ENCODE data around the gene CENATAC. TPM values are rescaled to one million over a fixed set of nuclear protein-coding genes. Genes with fewer than 3 reads are reported as not detected.
"Not testable (repeated sequence)": the region's sequence is repeated elsewhere in the genome, so short reads cannot be mapped to it uniquely, and the experiment has no call there.

The CENATAC gene
- total RNA-seq, 1 donor from 2014 or later: 8.4 TPM

- H3K27me3 ChIP-seq (ENCODE audit: control insufficient read depth in 3 of 3, insufficient read depth in 3 of 3, low read length in 3 of 3); H3K27ac ChIP-seq (ENCODE audit: low read depth, low read length); H3K4me3 ChIP-seq (ENCODE audit: low read length in 3 of 3); H3K9ac ChIP-seq (ENCODE audit: low read depth in 1 of 3, low read length in 3 of 3); H3K9me3 ChIP-seq (ENCODE audit: control insufficient read depth in 3 of 3, low read length in 3 of 3): not testable (repeated sequence)
- Histone ChIP-seq H3K4me1 (ENCODE audit: control insufficient read depth in 3 of 3, insufficient read depth in 3 of 3, low read length in 3 of 3) (peaks cover 16 to 34% (median 21%) of the 10 kb centered on the region in 3 donors), H3K36me3 (ENCODE audit: control insufficient read depth in 3 of 3, insufficient read depth in 3 of 3, low read length in 3 of 3) (peaks cover 10 to 14% (median 12%) of the 10 kb centered on the region in 3 donors)
Measured at GRCh38 chr11:119059128-119059527, 61.2 kb downstream of the CENATAC start.

GRCh38 chr11:119061256-119061655 lies 63.3 kb downstream of the CENATAC start:
- no peak overlapping the region for H3K27ac ChIP-seq (ENCODE audit: low read depth, low read length)
- H3K4me3 ChIP-seq (ENCODE audit: low read length in 3 of 3): no peak overlapping the region
- H3K9me3 ChIP-seq (ENCODE audit: control insufficient read depth in 3 of 3, low read length in 3 of 3): no peaks in the 10 kb centered on the region
- peaks cover 0 to 4% (median 0%) of the 10 kb centered on the region in 3 donors for H3K36me3 ChIP-seq (ENCODE audit: control insufficient read depth in 3 of 3, insufficient read depth in 3 of 3, low read length in 3 of 3)
- no peaks in the 10 kb centered on the region for H3K27me3 ChIP-seq (ENCODE audit: control insufficient read depth in 3 of 3, insufficient read depth in 3 of 3, low read length in 3 of 3)
- H3K4me1 ChIP-seq (ENCODE audit: control insufficient read depth in 3 of 3, insufficient read depth in 3 of 3, low read length in 3 of 3): peaks cover 8 to 25% (median 16%) of the 10 kb centered on the region in 3 donors
- H3K9ac ChIP-seq (ENCODE audit: low read depth in 1 of 3, low read length in 3 of 3): no peak overlapping the region

GRCh38 chr11:119062779-119063178 lies 64.8 kb downstream of the CENATAC start:
- no peaks in the 10 kb centered on the region for H3K9me3 ChIP-seq (ENCODE audit: control insufficient read depth in 3 of 3, low read length in 3 of 3)
- no peak overlapping the region for H3K4me3 ChIP-seq (ENCODE audit: low read length in 3 of 3)
- H3K36me3 ChIP-seq (ENCODE audit: control insufficient read depth in 3 of 3, insufficient read depth in 3 of 3, low read length in 3 of 3): peaks cover 0 to 4% (median 0%) of the 10 kb centered on the region in 3 donors
- no peak overlapping the region for H3K27ac ChIP-seq (ENCODE audit: low read depth, low read length)
- H3K9ac ChIP-seq (ENCODE audit: low read depth in 1 of 3, low read length in 3 of 3): no peak overlapping the region
- H3K27me3 ChIP-seq (ENCODE audit: control insufficient read depth in 3 of 3, insufficient read depth in 3 of 3, low read length in 3 of 3): no peaks in the 10 kb centered on the region
- peaks cover 8 to 27% (median 15%) of the 10 kb centered on the region in 3 donors for H3K4me1 ChIP-seq (ENCODE audit: control insufficient read depth in 3 of 3, insufficient read depth in 3 of 3, low read length in 3 of 3)

- Histone ChIP-seq H3K4me1 (ENCODE audit: control insufficient read depth in 3 of 3, insufficient read depth in 3 of 3, low read length in 3 of 3) (peaks cover 12 to 28% (median 18%) of the 10 kb centered on the region in 3 donors), H3K27ac (ENCODE audit: low read depth, low read length) (no peak overlapping the region), H3K27me3 (ENCODE audit: control insufficient read depth in 3 of 3, insufficient read depth in 3 of 3, low read length in 3 of 3) (no peaks in the 10 kb centered on the region), H3K9ac (ENCODE audit: low read depth in 1 of 3, low read length in 3 of 3) (no peak overlapping the region), H3K36me3 (ENCODE audit: control insufficient read depth in 3 of 3, insufficient read depth in 3 of 3, low read length in 3 of 3) (peaks cover 6 to 14% (median 6%) of the 10 kb centered on the region in 3 donors), H3K9me3 (ENCODE audit: control insufficient read depth in 3 of 3, low read length in 3 of 3) (no peaks in the 10 kb centered on the region), H3K4me3 (ENCODE audit: low read length in 3 of 3) (no peak overlapping the region)
Measured at GRCh38 chr11:119065369-119065768, 67.4 kb downstream of the CENATAC start.

Small RNA genes lying within 50 kb of the gene (small RNA-seq; reads per million reads assigned to genes)
- gene AP003392.2: not detected
- gene RF00017: not detected
- gene RF00019: not detected

Other genes with a start within 250 kb of the CENATAC start
- gene DDX6, start 207.0 kb upstream of the CENATAC start, total RNA-seq: 103 TPM
- not detected for gene CXCR5, start 114.2 kb upstream of the CENATAC start, total RNA-seq
- 24.0 TPM for gene BCL9L, start 72.2 kb upstream of the CENATAC start, total RNA-seq
- gene UPK2, start 41.8 kb upstream of the CENATAC start, total RNA-seq: not detected
- gene FOXR1, start 26.4 kb upstream of the CENATAC start, total RNA-seq: not detected
- gene RPS25, start 20.2 kb downstream of the CENATAC start, total RNA-seq: 1,590 TPM
- 39.1 TPM for gene TRAPPC4, start 20.6 kb downstream of the CENATAC start, total RNA-seq
- 6.8 TPM for gene SLC37A4, start 32.7 kb downstream of the CENATAC start, total RNA-seq
- gene HYOU1, start 59.1 kb downstream of the CENATAC start, total RNA-seq: 23.0 TPM
- gene VPS11, start 69.7 kb downstream of the CENATAC start, total RNA-seq: 21.4 TPM
- 6.8 TPM for gene HMBS, start 86.7 kb downstream of the CENATAC start, total RNA-seq
- 8.4 TPM for gene DPAGT1, start 103.7 kb downstream of the CENATAC start, total RNA-seq
- gene C2CD2L, start 109.2 kb downstream of the CENATAC start, total RNA-seq: 2.1 TPM
- gene HINFP, start 123.4 kb downstream of the CENATAC start, total RNA-seq: 18.3 TPM
- under 0.01 TPM for gene ABCG4, start 150.9 kb downstream of the CENATAC start, total RNA-seq
- 17.2 TPM for gene NLRX1, start 170.6 kb downstream of the CENATAC start, total RNA-seq
- gene NHERF4, start 187.3 kb downstream of the CENATAC start, total RNA-seq: under 0.01 TPM
- 9.9 TPM for gene CBL, start 208.2 kb downstream of the CENATAC start, total RNA-seq

Data from skeletal muscle tissue (tissue), 5 donors.